MM.1S (cell line): ENCODE measurements around the gene DISC1.
A peak's percentile ranks its signal among the peaks of the same experiment; 100 is the strongest.

Source experiments
- DNase-seq: peaks from one replicate; pipeline ENCODE4 v3.0.0-alpha.2; 2015
- H2AFZ ChIP-seq: fragments of 300-600 bp; sonication (generic); 2 replicates; pipeline ENCODE4 v1.6.0; 2016; ENCODE audit warnings: antibody characterized with exemption, low read length
- H3F3A ChIP-seq: fragments of 300-600 bp; sonication (generic); 2 replicates; pipeline ENCODE4 v1.6.1; 2016; ENCODE audit warnings: mild to moderate bottlenecking, antibody characterized with exemption, low read length, moderate library complexity, mixed read lengths; ENCODE audit not compliant: insufficient read depth
- H3K27ac ChIP-seq: fragments of 300-600 bp; sonication (generic); 2 replicates; pipeline ENCODE4 v1.5.1; 2016; ENCODE audit warnings: mild to moderate bottlenecking, low read length
- H3K27me3 ChIP-seq: fragments of 300-600 bp; sonication (generic); replicated peaks from 2 replicates; pipeline ENCODE4 v1.6.0; 2016; ENCODE audit warnings: low read length; ENCODE audit not compliant: insufficient read depth
- H3K36me3 ChIP-seq: fragments of 300-600 bp; sonication (generic); replicated peaks from 2 replicates; pipeline ENCODE4 v1.6.1; 2016; ENCODE audit warnings: mild to moderate bottlenecking, low read length, mixed read lengths; ENCODE audit not compliant: insufficient read depth
- H3K4me1 ChIP-seq: fragments of 300-600 bp; sonication (generic); 2 replicates; pipeline ENCODE4 v1.6.1; 2016; ENCODE audit warnings: low read length, mixed read lengths
- H3K4me2 ChIP-seq: fragments of 300-600 bp; sonication (generic); 2 replicates; pipeline ENCODE4 v1.6.0; 2016; ENCODE audit warnings: low read depth, low read length
- H3K4me3 ChIP-seq: fragments of 300-600 bp; sonication (generic); 2 replicates; pipeline ENCODE4 v1.5.1; 2016; ENCODE audit warnings: low read length, mixed read lengths
- H3K79me2 ChIP-seq: fragments of 300-600 bp; sonication (generic); 2 replicates; pipeline ENCODE4 v1.6.1; 2016; ENCODE audit warnings: mixed run types, low read length, mixed read lengths
- H3K9ac ChIP-seq: fragments of 300-600 bp; sonication (generic); 2 replicates; pipeline ENCODE4 v1.6.1; 2016; ENCODE audit warnings: low read length, mixed read lengths
- H3K9me2 ChIP-seq: fragments of 300-600 bp; sonication (generic); replicated peaks from 2 replicates; pipeline ENCODE4 v1.6.1; 2016; ENCODE audit warnings: mild to moderate bottlenecking, low read length, mixed read lengths; ENCODE audit not compliant: insufficient read depth
- H3K9me3 ChIP-seq: fragments of 300-600 bp; sonication (generic); replicated peaks from 2 replicates; pipeline ENCODE4 v1.6.1; 2016; ENCODE audit warnings: mild to moderate bottlenecking, low read length, mixed read lengths; ENCODE audit not compliant: insufficient read depth
- H4K20me1 ChIP-seq: fragments of 300-600 bp; sonication (generic); 2 replicates; pipeline ENCODE4 v1.6.1; 2016; ENCODE audit warnings: mild to moderate bottlenecking, low read length, moderate library complexity, mixed read lengths; ENCODE audit not compliant: insufficient read depth
- EZH2 ChIP-seq: fragments of 300-600 bp; sonication (generic); optimal IDR thresholded peaks from 2 replicates; pipeline ENCODE3; 2017; ENCODE audit warnings: low read depth, mild to moderate bottlenecking, antibody characterized with exemption, low read length, mixed read lengths
- EZH2phosphoT487 ChIP-seq: fragments of 300-600 bp; sonication (generic); IDR thresholded peaks from 2 replicates; pipeline ENCODE4 v1.6.1; 2018; ENCODE audit warnings: antibody characterized with exemption, low read length
- TF ChIP-seq, protein P1 (sequence below): fragments of 300-600 bp; sonication (generic); IDR thresholded peaks from 2 replicates; pipeline ENCODE4 v1.5.1; 2016; ENCODE audit warnings: antibody characterized with exemption, low read length, mixed read lengths

The DISC1 gene

DNA sequence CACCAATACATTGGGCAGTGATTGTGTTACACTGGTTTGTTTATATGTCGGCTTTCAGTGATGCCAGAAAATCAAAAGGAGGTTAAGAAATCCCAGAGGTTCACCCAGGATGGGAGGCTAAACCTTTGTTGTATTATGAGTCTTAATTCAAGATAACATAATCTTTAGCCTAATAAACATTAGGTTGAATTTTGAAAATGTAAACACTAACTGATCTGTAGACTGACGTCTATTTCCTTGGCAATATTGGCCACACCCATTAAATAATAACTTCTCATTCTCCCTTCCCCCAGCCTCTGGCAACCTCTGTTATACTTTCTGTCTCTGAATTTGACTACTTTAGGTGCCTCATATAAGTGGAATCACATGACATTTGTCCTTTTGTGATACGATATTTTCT lies 238.7 kb downstream of the DISC1 start:
- Histone ChIP-seq H3K4me2 (no peak overlapping the region), H3K9ac (no peak overlapping the region), H3K9me3 (no peaks in the 10 kb centered on the region)

DNA sequence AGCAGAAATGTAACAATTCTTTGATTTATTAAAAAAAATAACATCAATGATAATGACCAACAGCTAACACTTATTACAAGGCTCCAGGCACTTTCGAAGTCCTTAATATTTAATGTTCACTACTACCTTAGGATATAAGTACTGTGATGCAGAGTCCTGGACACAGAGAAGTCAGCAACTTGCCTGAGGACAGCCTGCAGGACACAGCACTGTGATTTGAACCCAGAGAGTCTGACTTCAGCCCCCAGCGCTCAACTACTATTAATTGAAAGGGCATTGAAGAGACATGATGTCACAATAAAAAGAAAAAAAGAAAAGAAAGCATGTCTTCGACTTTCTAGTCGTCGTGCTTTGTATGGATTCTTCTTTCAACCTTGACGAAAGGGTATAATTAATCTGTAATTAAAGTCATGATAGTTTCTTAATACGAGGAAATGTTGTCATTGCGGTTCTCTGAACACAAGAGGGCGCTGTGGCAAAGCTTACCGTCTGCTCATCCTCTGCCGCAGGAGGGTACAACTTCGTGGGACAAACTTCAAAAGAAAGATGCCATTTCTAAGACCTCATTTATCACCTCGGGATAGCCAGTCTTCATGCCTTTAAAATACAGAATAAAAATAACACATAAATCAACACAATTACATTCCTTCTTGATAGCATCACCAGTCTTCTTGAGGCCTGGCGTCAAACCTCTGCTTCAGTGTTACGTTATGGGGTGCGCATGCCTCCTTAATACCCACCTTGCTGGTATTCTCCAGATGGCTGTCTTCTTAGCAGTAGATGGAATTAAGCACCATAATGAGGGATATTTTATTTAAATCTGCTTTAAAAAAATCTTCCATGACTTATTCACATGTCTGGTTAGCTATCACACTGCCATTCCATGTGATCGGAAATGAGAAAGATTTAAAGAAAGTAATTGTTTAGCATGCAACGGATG lies 240.1 kb downstream of the DISC1 start:
- no peaks in the 10 kb centered on the region for H3K27me3 ChIP-seq
- H3K9me3 ChIP-seq, result no peaks in the 10 kb centered on the region
- peaks cover 10% of the 10 kb centered on the region for H3K4me1 ChIP-seq
- no peak for TF ChIP-seq EZH2phosphoT487
- TF ChIP-seq, protein P1, sequence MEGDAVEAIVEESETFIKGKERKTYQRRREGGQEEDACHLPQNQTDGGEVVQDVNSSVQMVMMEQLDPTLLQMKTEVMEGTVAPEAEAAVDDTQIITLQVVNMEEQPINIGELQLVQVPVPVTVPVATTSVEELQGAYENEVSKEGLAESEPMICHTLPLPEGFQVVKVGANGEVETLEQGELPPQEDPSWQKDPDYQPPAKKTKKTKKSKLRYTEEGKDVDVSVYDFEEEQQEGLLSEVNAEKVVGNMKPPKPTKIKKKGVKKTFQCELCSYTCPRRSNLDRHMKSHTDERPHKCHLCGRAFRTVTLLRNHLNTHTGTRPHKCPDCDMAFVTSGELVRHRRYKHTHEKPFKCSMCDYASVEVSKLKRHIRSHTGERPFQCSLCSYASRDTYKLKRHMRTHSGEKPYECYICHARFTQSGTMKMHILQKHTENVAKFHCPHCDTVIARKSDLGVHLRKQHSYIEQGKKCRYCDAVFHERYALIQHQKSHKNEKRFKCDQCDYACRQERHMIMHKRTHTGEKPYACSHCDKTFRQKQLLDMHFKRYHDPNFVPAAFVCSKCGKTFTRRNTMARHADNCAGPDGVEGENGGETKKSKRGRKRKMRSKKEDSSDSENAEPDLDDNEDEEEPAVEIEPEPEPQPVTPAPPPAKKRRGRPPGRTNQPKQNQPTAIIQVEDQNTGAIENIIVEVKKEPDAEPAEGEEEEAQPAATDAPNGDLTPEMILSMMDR, result peak; percentile 97
- peak; percentile 72 for DNase-seq
- no peak overlapping the region for H3K4me3 ChIP-seq
- H4K20me1 ChIP-seq, result no peaks in the 10 kb centered on the region
- no peaks in the 10 kb centered on the region for H3K9me2 ChIP-seq
- H2AFZ ChIP-seq, result no peak overlapping the region
- H3K4me2 ChIP-seq, result no peak overlapping the region
- no peak overlapping the region for H3K9ac ChIP-seq
- no peaks in the 10 kb centered on the region for H3K79me2 ChIP-seq
- H3F3A ChIP-seq, result no peaks in the 10 kb centered on the region
- no peaks in the 10 kb centered on the region for H3K36me3 ChIP-seq
- H3K27ac ChIP-seq, result no peak overlapping the region

More for the DNA sequence above, 238.7 kb downstream of the DISC1 start:
- no peak overlapping the region for H3K27ac ChIP-seq
- H2AFZ ChIP-seq, result no peak overlapping the region
- no peaks in the 10 kb centered on the region for H4K20me1 ChIP-seq
- no peaks in the 10 kb centered on the region for H3K27me3 ChIP-seq
- H3K79me2 ChIP-seq, result no peaks in the 10 kb centered on the region
- no peak overlapping the region for H3K4me3 ChIP-seq
- TF ChIP-seq, protein P1, result no peak
- no peak for TF ChIP-seq EZH2
- TF ChIP-seq EZH2phosphoT487, result no peak
- no peaks in the 10 kb centered on the region for H3K9me2 ChIP-seq
- DNase-seq, result no peak
- H3K36me3 ChIP-seq, result no peaks in the 10 kb centered on the region
- peaks cover 10% of the 10 kb centered on the region for H3K4me1 ChIP-seq
- no peaks in the 10 kb centered on the region for H3F3A ChIP-seq

- Histone ChIP-seq H3K9me3 (no peaks in the 10 kb centered on the region), H3K4me2 (no peak overlapping the region), H3K27ac (no peak overlapping the region), H3K36me3 (no peaks in the 10 kb centered on the region), H3F3A (no peaks in the 10 kb centered on the region), H3K4me1 (peaks cover 10% of the 10 kb centered on the region), H2AFZ (no peak overlapping the region), H4K20me1 (no peaks in the 10 kb centered on the region), H3K9ac (no peak overlapping the region), H3K4me3 (no peak overlapping the region), H3K9me2 (no peaks in the 10 kb centered on the region), H3K79me2 (no peaks in the 10 kb centered on the region), H3K27me3 (no peaks in the 10 kb centered on the region)
- DNase-seq, result no peak
- TF ChIP-seq EZH2phosphoT487, result no peak
- TF ChIP-seq, protein P1, result no peak
- no peak for TF ChIP-seq EZH2
Observed at GRCh38 chr1:231867607-231868006, 241.0 kb downstream of the DISC1 start.
